Stomach (tissue), 4 donors: ENCODE data around the gene ACSL3.

ENCODE experiments used
- EP300 ChIP-seq: sonication (generic); formaldehyde crosslinking; IDR thresholded peaks from one replicate; pipeline ENCODE4 v1.6.1; 2017; ENCODE audit warnings: antibody characterized with exemption
- POLR2A ChIP-seq, 4 donors: fragments of 450-650 bp; IDR thresholded peaks; one replicate each; pipeline ENCODE4 v1.6.1; 2016; ENCODE audit warnings: antibody characterized with exemption in 4 of 4, control low read depth in 2 of 4, mild to moderate bottlenecking in 1 of 4, moderate library complexity in 1 of 4
- TF ChIP-seq, protein P1 (sequence below), 7 experiments: fragments of 450-650 bp in 4 of 7; fragments of 200-600 bp in 3 of 7; sonication (generic) in 3 of 7; IDR thresholded peaks; one replicate each; pipeline ENCODE4 v1.5.1; 2016 to 2019; ENCODE audit warnings: antibody characterized with exemption in 7 of 7, control low read depth in 2 of 7, mild to moderate bottlenecking in 1 of 7

- TF ChIP-seq, protein P1, sequence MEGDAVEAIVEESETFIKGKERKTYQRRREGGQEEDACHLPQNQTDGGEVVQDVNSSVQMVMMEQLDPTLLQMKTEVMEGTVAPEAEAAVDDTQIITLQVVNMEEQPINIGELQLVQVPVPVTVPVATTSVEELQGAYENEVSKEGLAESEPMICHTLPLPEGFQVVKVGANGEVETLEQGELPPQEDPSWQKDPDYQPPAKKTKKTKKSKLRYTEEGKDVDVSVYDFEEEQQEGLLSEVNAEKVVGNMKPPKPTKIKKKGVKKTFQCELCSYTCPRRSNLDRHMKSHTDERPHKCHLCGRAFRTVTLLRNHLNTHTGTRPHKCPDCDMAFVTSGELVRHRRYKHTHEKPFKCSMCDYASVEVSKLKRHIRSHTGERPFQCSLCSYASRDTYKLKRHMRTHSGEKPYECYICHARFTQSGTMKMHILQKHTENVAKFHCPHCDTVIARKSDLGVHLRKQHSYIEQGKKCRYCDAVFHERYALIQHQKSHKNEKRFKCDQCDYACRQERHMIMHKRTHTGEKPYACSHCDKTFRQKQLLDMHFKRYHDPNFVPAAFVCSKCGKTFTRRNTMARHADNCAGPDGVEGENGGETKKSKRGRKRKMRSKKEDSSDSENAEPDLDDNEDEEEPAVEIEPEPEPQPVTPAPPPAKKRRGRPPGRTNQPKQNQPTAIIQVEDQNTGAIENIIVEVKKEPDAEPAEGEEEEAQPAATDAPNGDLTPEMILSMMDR (IDR thresholded peaks at IDR 0.05): no peak
- no peak for TF ChIP-seq EP300
- no peak for TF ChIP-seq POLR2A (IDR thresholded peaks at IDR 0.05)
Observed at GRCh38 chr2:222931659-222932058, 70.8 kb downstream of the ACSL3 start.
